Stimulated activated CD8-positive, alpha-beta memory T cell treated with anti-CD3 and anti-CD28 coated beads, Interleukin-7, amount 100 ng/mL, for 1 hour (primary cell): ENCODE measurements around the gene PSRC1.
A peak's percentile ranks its signal among the peaks of the same experiment; 100 is the strongest.
"Not testable (repeated sequence)": the region's sequence is repeated elsewhere in the genome, so short reads cannot be mapped to it uniquely, and the experiment has no call there.

Experiments used
- DNase-seq, 2 donors: peaks; one replicate each; pipeline ENCODE4 v3.0.0-alpha.2; 2020; ENCODE audit warnings: low read depth in 2 of 2

PSRC1 gene

DNA sequence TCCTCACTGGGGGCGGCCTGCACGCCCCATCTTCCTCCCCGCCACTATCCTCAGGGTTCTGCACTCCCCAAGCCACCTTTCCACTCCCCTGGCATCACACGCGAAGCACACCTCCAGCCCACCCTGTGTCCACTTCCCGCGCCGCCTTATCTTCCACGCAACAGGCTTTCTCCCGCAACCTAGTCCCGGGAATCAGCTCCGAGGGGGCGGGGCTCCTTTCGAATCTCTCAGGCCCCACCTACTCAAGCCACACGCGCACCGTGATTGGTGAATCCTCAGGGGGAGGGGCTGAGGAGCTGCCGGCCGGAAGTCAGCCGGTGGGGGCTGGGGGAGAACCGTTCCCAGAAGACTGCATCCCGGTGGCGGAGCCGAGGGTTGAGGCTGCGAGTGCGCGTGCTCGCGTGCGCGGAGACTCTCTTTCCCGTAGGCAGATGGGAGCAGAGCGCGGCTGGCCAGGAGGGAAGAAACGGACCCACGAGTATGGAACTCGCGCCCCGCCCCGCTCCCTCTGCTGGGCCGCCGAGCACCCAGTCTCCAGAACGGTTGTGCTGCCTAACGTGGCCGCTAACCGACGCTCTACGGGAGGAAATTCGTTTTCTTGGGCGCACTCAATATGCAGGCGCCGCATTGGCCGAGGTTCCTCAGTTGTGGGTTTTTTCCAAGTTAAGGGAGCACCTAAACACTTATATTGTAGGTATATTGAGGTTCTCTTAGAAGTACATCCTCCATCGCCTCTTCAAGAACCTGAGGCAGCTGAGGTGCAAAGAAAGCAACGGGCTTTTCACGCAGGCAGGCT is at the start of gene PSRC1:
PSRC1 (minus strand) TSS at position 194 of the 796 bp plus-strand sequence.
- peak; percentile 73 to 79 for DNase-seq

DNA sequence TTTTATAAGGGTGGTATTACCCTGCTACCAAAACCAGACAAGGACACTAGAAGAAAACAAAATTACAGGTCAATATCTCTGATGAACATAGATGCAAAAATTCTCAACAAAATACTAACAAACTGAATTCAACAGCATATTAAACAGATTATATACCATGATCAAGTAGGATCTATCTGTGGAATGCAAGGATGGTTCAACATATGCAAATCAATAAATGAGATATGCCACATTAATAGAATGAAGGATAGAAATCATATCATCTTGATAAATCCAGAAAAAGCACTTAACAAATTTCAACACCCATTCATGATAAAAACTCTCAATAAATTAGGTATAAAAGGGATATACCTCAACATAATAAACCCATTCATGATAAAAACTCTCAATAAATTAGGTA is 48.2 kb upstream of the PSRC1 start:
- no peak for DNase-seq

DNA sequence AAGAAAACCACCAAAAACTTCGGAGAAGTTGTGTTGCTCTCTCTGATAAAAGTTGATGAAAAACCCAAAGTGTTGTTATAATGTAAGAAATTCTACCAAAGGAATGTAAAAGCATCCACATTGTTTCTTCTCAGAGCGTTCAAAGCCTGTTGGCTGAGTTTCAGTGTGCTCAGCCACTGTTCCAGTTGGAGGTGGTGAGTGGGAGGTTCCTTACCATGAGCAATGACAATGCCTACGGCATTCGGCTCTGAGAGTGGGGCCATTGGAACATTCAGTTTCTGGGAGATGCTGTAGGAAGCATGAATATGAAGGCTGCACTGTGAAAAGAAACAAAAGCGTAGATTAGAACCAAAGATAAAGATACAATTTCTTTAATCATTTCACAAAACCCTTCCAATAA is 44.3 kb upstream of the PSRC1 start:
- no peak for DNase-seq

GRCh38 chr1:109322974-109323373 is 40.0 kb upstream of the PSRC1 start:
- DNase-seq, result no peak

DNA sequence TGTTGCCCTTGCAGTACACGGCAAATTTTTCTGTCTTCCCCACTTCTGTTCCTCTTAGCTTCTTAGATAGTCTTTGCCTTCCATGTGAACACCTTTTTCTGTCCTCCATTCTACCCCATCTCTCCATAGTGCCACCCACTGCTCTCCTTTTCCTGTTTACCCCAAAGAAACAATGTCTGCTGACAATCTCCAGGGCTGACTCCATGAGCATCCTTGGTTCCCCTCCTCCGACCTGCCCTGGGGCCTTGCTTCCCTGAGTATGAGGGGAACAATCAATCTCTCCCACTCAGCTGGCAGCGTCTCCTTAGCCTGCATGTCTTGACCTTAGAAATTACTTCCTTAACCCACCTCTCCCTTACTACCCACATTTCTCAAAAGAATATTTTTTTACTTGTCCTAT is 36.2 kb upstream of the PSRC1 start:
- DNase-seq, result no peak

DNA sequence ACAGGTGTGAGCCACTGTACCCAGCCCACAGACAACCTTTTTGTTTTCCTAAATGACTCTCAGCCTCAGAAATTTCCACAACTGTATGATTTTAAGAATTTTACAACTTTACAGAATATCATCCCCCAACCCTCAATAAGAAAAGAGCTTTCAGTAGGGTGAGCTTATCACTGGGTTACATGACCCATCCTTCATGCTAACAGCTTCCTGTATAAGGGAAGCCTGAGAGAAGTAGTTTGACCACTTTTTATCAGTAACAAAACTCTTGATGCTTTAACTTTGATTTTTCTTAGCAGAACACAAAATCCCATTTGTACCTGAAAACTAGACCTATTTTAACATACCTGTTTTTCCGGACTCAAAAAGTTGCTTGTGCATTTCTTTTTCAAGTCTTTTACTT is 33.6 kb upstream of the PSRC1 start:
- no peak for DNase-seq

- no peak for DNase-seq
Observed at GRCh38 chr1:109315288-109315687, 32.3 kb upstream of the PSRC1 start.

DNA sequence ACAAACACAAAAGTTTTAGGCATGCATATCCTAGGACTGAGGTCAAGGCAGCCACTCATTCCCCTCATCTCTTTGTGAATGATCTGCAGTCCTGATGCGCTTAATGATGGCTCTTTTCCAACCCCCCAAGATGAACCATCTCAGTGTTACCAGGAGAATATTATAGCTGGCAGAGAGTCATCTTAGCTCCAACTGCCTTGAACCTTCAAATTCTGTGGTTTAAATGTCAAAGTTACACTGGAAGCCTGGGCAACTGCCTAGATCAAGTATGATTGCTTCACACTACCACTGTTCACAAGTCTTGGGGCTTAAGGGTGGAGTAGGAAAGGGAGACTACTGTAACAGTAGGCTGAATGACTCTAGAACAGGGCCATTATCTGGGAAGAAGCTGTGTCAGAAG is 31.9 kb upstream of the PSRC1 start:
- DNase-seq, result no peak

- no peak for DNase-seq
Observed at GRCh38 chr1:109312978-109313775, 30.2 kb upstream of the PSRC1 start.

DNA sequence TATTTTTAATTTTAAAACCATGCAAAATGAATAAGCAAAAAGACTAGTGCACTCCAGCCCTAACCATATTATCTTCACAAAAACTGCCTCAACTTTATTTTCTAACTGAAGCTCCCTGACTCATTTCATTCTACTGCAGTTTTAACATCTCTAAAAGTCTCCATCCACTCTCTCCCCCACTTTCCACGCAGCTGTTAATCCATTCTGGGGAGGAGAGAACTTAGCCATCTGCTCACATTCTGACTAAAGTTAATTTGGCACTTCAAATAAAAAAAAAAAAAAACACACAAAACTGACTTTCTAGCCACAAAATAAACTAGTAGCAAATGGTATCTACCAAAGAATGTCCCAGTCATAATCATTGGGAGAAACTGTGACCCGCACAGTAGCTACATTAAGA is 29.3 kb upstream of the PSRC1 start:
- DNase-seq, result no peak

GRCh38 chr1:109309347-109309746 is 26.4 kb upstream of the PSRC1 start:
- no peak for DNase-seq

- DNase-seq, result no peak
Observed at GRCh38 chr1:109307274-109308021, 24.5 kb upstream of the PSRC1 start.

DNA sequence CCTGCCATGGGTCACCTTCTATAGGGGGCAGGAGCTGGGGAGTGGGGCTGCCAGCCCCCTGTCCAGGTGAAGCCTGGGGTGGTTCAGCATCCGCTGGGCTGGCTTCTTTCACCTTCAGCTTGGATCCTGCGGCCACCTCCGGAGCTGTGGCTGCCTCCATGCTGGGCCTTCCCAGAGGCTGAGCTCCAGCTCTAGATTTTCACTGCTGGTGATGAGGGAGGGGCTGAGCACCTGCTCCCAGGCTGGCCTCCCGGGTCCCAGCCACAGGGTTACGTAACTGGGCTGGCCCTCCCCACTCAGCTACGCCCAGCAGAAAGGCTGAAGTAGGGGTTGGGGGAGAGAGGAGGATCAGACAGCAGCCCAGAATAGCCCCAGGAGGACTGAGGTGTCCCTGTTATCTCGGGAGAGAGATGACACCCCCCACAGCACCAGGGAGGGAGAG is 23.9 kb upstream of the PSRC1 start, which contains the start of gene MYBPHL:
MYBPHL (minus strand) TSS at position 180 of the 442 bp plus-strand sequence; CDS start at position 160, 20 bp downstream.
- DNase-seq, result no peak

- DNase-seq, result not testable (repeated sequence)
Observed at GRCh38 chr1:109305991-109306390, 23.0 kb upstream of the PSRC1 start.

DNA sequence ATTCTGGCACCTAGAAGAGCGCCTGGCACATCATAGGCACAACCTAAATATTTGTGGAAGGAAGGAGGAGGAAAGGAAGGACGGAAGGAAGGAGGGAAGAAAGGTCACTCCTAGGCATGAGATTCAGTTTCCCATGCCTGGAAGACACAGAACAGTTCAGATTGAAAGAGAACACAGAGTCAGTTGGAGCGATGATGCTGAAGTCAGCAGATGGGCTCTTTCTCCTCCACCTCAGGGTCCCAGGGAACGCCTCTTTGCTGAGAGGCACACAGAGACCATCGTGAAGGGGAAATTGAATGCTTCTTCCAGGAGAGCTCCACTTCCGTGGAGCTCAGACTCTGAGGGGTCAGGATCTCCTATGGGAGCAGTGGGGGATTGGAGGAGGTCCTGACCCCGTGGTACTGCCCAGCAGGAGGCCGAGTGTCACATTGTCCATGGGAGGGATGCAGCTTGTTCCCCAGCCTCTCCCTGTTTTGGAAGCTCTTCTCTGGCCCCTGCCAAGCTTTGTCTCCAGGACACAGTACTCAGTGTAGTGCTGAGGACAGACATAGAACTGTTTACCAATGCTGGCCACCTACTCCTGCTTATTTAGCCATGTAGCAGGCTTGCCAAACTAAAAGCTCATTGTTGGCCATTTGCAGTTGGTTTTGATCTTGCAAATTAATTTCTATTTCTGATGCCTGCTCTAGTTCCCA is 21.4 kb upstream of the PSRC1 start:
- no peak for DNase-seq

DNA sequence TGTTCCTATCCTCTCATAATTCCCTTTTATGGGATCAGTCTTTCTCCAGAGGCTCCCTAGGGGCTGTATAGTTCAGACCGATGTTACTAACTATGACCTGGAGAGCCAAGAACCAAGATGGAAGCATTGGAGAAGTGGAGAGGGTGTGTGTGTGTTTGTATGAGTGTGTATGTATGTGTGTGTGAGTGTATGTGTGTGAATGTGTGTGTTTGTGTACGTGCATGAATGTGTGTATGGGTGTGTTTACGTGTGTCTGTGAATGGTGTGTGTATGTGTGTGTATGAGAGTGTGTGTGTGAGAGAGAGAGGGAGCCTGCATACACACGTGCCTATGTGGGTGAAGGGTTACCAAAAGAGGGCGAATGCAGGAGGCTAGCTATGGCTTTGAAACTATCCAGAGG is 18.9 kb upstream of the PSRC1 start:
- DNase-seq, result no peak

GRCh38 chr1:109300650-109301151 is 17.8 kb upstream of the PSRC1 start:
- DNase-seq, result no peak

DNA sequence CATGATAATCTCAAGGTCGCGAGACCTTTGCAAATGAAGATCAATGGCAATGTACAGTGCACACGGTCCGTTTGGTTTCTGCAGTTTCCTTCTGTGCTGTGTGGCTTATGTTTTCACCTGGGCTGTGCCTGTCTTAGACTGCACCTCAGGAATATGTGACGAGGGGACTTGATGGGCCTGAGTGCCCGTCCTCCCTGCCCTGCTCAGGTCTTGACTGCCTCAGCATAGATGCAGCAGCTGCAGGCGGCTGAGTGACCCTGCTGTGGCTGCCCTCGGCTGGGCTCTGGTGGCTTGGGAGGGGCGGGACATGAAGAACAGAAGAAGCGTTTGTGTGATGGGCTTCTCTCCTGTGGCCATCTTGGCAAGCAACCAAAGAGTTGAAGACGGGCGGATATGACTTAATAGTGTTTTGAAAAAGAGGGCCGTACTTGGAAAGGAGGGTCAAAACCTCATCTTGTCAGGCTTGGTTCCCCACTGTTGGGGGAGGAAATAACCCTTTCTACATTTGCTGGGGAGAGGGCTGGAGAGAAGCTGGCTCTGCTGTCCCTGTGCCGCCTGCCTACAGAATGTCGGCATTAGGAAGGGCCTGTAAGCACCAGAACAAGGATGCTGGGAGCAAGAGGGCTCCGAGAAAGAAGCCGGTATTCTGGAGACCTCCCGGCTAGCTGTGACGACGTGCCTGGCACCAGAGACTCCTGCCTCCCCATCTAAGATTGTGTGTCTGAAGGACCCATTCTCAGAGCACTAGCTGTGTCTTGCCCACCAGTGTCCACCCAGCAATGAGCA is 16.8 kb upstream of the PSRC1 start:
- DNase-seq, result no peak

DNA sequence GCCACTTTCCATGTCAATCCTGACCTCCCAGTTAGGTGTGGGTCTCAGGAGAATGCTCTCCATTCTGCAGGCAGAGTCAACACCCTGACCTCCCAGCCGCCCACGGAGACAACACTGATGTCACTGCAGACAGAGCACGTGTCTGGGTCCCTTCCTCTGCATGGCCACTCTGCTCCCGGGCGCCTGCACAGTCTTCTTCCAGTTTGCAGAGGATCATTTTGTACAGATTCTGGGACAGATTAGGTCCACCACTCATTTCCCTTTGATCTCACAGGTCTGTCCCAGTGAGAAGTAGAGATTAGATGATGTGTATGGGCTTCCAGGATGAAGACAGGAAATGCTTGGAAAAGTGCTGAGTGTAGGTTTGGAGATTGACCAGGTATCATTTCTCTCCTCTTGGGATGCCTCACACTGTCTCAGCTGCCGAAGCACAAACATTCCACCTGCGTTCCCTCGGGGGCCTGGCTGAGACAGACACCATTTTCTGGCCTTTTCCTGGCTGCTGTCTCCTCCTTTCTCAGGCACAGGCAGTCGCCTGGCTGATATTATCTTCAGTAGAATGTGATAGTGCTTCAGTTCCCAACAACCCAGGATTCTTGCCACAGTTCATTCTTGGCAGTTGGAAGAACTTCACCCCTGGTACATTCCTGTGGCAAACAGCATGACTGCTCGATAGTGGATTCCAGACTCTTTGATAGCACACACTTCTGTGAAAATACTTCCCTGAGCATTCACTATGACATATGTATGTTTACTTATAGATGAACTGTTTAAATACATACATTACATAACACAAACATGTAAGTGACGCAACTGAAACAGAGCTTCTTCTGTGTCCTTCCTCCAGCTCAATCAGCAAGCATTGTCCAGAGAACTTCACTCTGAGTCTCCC is 16.0 kb upstream of the PSRC1 start:
- no peak for DNase-seq

DNA sequence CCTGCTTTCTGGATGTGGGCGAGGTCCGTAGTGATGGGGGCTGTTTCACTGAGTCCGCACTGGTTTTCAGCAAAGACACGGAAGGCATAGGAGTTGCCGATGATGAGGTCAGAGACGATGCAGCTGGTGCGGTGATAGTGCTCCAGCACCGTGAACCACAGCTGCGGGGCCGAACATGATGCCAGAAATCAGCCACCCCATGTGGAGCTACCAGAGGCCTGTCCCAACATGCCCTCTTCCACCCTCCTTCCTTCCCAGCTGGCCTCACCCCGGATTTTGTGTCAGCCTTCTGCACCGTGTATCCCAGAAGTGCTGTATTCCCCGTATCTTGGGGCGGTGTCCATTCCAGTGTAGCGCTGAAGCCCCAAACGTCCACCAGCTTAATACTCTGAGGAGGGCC is 13.8 kb upstream of the PSRC1 start:
- DNase-seq, result no peak
